Psoas muscle (tissue), 8 donors: ENCODE measurements around the gene FOXN3. TPM values are rescaled to one million over a fixed set of nuclear protein-coding genes. Genes with fewer than 3 reads are reported as not detected.
"Not testable (repeated sequence)": the region's sequence is repeated elsewhere in the genome, so short reads cannot be mapped to it uniquely, and the experiment has no call there.

ENCODE experiments used
- ATAC-seq, 4 donors: fragments of 200-7000 bp; cut with Tn5 transposase; one replicate each; pipeline ENCODE4 v1.9.1; 2020; ENCODE audit warnings: moderate library complexity in 3 of 4, mild to moderate bottlenecking in 2 of 4
- DNase-seq, 2 donors: peaks; one replicate each; pipeline ENCODE4 v3.0.0-alpha.2; 2020
- H3K27ac ChIP-seq: fragments of 200-600 bp; one replicate; pipeline ENCODE4 v1.8.0; 2022
- H3K27me3 ChIP-seq, 3 donors: fragments of 200-600 bp in 1 of 3; one replicate each; pipeline versions ENCODE4 v1.6.1 to v1.8.0; 2013 to 2022; ENCODE audit warnings: low read length in 2 of 3, mild to moderate bottlenecking in 2 of 3, moderate library complexity in 1 of 3; ENCODE audit not compliant: insufficient read depth in 3 of 3
- H3K36me3 ChIP-seq, 2 donors: fragments of 200-600 bp in 1 of 2; one replicate each; pipeline versions ENCODE4 v1.6.1 to v1.8.0; 2013 to 2022; ENCODE audit warnings: low read depth in 1 of 2, mild to moderate bottlenecking in 1 of 2, moderate library complexity in 1 of 2; ENCODE audit not compliant: insufficient read depth in 1 of 2
- H3K4me1 ChIP-seq: fragments of 200-600 bp; one replicate; pipeline ENCODE4 v1.8.0; 2022
- H3K4me3 ChIP-seq: fragments of 200-600 bp; one replicate; pipeline ENCODE4 v1.8.0; 2022; ENCODE audit warnings: mild to moderate bottlenecking
- H3K9me3 ChIP-seq: fragments of 200-600 bp; one replicate; pipeline ENCODE4 v1.8.0; 2022
- CTCF ChIP-seq: fragments of 200-600 bp; IDR thresholded peaks from one replicate; pipeline ENCODE4 v1.8.0; 2022; ENCODE audit warnings: antibody characterized with exemption
- WGBS, 3 donors: extraction: QIAGEN DNeasy Blood & Tissue Kit; methylation state at CpG; one replicate each; pipeline versions ENCODE4 v1.1.6 to v1.1.7; 2013; 5-methylcytosine and 5-hydroxymethylcytosine counted together
- intact Hi-C, 2 donors: fragments of 100-400 bp; cut with DNase I; formaldehyde crosslinking; loops; one replicate each; pipeline versions ENCODE4 v1.11.0 to v1.14.2; 2022
- polyA plus RNA-seq, 3 donors: library from polyadenylated mRNA; stranded (reverse); fragments of 200-250 nt; gene quantifications; one replicate each; pipeline ENCODE4 v1.2.3, GENCODE V29; 2013
- total RNA-seq, 4 donors: library from RNA; stranded (reverse); fragmentation: NEBNext Ultra II Directional in 2 of 4; extraction: Animal tissue kit (Norgen Biotek cat#: 25700) in 2 of 4; gene quantifications; one replicate each; pipeline versions ENCODE4 v1.2.1 to v1.2.4, GENCODE V29; 2021 to 2023
- donor health status: healthy with polysubstance abuse.
- donor health status: DM: no; HTN: no; CAD: no; lungs with moderate emphysema.
- donor health status: Bipolar disorder and iron deficiency.
- donor health status: healthy.
- donor health status: DM: yes; HTN: yes; CAD: no.
- donor health status: DM: no; HTN: no; CAD: no.
- donor health status: DM: no; HTN: no; CAD: no.
- donor health status: DM: yes; HTN: yes; CAD: no.

The FOXN3 gene
- total and polyA plus RNA-seq, 7 donors = 10.1 to 123 (median 73.6) TPM

GRCh38 chr14:89155491-89155890, 261.5 kb downstream of the FOXN3 start:
- Histone ChIP-seq H3K9me3 (no peaks in the 10 kb centered on the region), H3K36me3 (no peaks in the 10 kb centered on the region), H3K4me1 (no peaks in the 10 kb centered on the region), H3K27me3 (no peaks in the 10 kb centered on the region), H3K4me3 (no peak overlapping the region), H3K27ac (no peak overlapping the region)
- ATAC-seq = no peak
- TF ChIP-seq CTCF = no peak
- DNase-seq = no peak
- 88 to 90% (median 89%) methylated on average over 5 of the region's 5 CpGs for WGBS, 3 donors
- intact Hi-C loops = no loop called here

GRCh38 chr14:89151693-89152092, 265.3 kb downstream of the FOXN3 start:
- H3K4me1 ChIP-seq, H3K27ac ChIP-seq, ATAC-seq, H3K9me3 ChIP-seq, intact Hi-C loops, H3K27me3 ChIP-seq, DNase-seq, H3K36me3 ChIP-seq, H3K4me3 ChIP-seq: not testable (repeated sequence)
- 90 to 95% (median 91%) methylated on average over 2 of the region's 2 CpGs for WGBS, 3 donors

GRCh38 chr14:89146274-89146673, 270.8 kb downstream of the FOXN3 start:
- Histone ChIP-seq H3K27me3 (peaks cover 0 to 1% (median 0%) of the 10 kb centered on the region in 3 donors), H3K4me3 (no peak overlapping the region), H3K9me3 (no peaks in the 10 kb centered on the region), H3K36me3 (no peaks in the 10 kb centered on the region), H3K27ac (no peak overlapping the region), H3K4me1 (no peaks in the 10 kb centered on the region)
- TF ChIP-seq CTCF = no peak
- ATAC-seq = no peak
- intact Hi-C loops = no loop called here
- 67 to 70% (median 70%) methylated on average over 7 of the region's 7 CpGs for WGBS, 3 donors
- no peak for DNase-seq

- 75 to 92% (median 84%) methylated on average over 5 of the region's 5 CpGs for WGBS, 3 donors
- Histone ChIP-seq H3K4me3 (no peak overlapping the region), H3K36me3 (no peaks in the 10 kb centered on the region), H3K27me3 (peaks cover 0 to 1% (median 0%) of the 10 kb centered on the region in 3 donors), H3K27ac (no peak overlapping the region), H3K9me3 (no peaks in the 10 kb centered on the region), H3K4me1 (no peaks in the 10 kb centered on the region)
- no peak for TF ChIP-seq CTCF
- ATAC-seq (no peak), DNase-seq (no peak)
- intact Hi-C loops = no loop called here
Measured at GRCh38 chr14:89144642-89145041, 272.4 kb downstream of the FOXN3 start.

GRCh38 chr14:89144066-89144465, 273.0 kb downstream of the FOXN3 start:
- intact Hi-C loops = no loop called here
- ATAC-seq = no peak

More at GRCh38 chr14:89144066-89144465, 273.0 kb downstream of the FOXN3 start:
- no peak overlapping the region for H3K4me3 ChIP-seq
- no peak for DNase-seq
- no peak for TF ChIP-seq CTCF
- no peaks in the 10 kb centered on the region for H3K4me1 ChIP-seq
- no peaks in the 10 kb centered on the region for H3K9me3 ChIP-seq
- H3K27me3 ChIP-seq = peaks cover 0 to under 1% (median 0%) of the 10 kb centered on the region in 3 donors
- 54 to 69% (median 62%) methylated on average over 3 of the region's 3 CpGs for WGBS, 3 donors
- H3K36me3 ChIP-seq = no peaks in the 10 kb centered on the region
- no peak overlapping the region for H3K27ac ChIP-seq
